ENCODE data around the gene PNRC1. TPM values are rescaled to one million over a fixed set of nuclear protein-coding genes. Genes with fewer than 3 reads are reported as not detected.

The PNRC1 gene
- total RNA-seq, 1 experiment from 2014 or later: 72.4 TPM

Small RNAs within 50 kb of the gene (small RNA-seq; reads per million reads assigned to genes)
- gene RN7SL336P (not detected), gene RNU2-61P (5.4 reads per million, percentile 81 among the genes with 10 or more reads in this experiment)

Other genes with a start within 250 kb of the PNRC1 start
- 33.2 and 35.9 TPM in 2 replicates for gene RNGTT, start 117.1 kb upstream of the PNRC1 start, total RNA-seq (2014; rRNA removed; shearing (Covaris generic); ENCODE audit: low replicate concordance)
- gene SRSF12, start 37.3 kb downstream of the PNRC1 start, total RNA-seq (2014; rRNA removed; shearing (Covaris generic); ENCODE audit: low replicate concordance): not detected in 2 replicates
- 25.4 and 37.3 TPM in 2 replicates for gene PM20D2, start 65.3 kb downstream of the PNRC1 start, total RNA-seq (2014; rRNA removed; shearing (Covaris generic); ENCODE audit: low replicate concordance)
- not detected in 2 replicates for gene GABRR1, start 136.6 kb downstream of the PNRC1 start, total RNA-seq (2014; rRNA removed; shearing (Covaris generic); ENCODE audit: low replicate concordance)
- gene GABRR2, start 234.5 kb downstream of the PNRC1 start, total RNA-seq (2014; rRNA removed; shearing (Covaris generic); ENCODE audit: low replicate concordance): 0.11 and 0.22 TPM in 2 replicates